NB4 (cell line): ENCODE results near the gene BMPR1B.

Source experiments
- MYC ChIP-seq: IDR thresholded peaks from 2 replicates; pipeline ENCODE4 v1.6.1; 2011; ENCODE audit warnings: low read depth, low read length
- POLR2A ChIP-seq: IDR thresholded peaks from 2 replicates; pipeline ENCODE4 v1.6.1; 2011; ENCODE audit warnings: mild to moderate bottlenecking; ENCODE audit not compliant: insufficient read length; ENCODE audit errors: extremely low read depth
- TF ChIP-seq, protein P1 (sequence below): IDR thresholded peaks from one replicate; pipeline ENCODE4 v1.5.1; 2012; ENCODE audit warnings: low read depth, low read length
- TF ChIP-seq, protein P2 (sequence below): IDR thresholded peaks from 2 replicates; pipeline ENCODE4 v1.6.1; 2011; ENCODE audit warnings: low read depth, low read length

- TF ChIP-seq, protein P1, sequence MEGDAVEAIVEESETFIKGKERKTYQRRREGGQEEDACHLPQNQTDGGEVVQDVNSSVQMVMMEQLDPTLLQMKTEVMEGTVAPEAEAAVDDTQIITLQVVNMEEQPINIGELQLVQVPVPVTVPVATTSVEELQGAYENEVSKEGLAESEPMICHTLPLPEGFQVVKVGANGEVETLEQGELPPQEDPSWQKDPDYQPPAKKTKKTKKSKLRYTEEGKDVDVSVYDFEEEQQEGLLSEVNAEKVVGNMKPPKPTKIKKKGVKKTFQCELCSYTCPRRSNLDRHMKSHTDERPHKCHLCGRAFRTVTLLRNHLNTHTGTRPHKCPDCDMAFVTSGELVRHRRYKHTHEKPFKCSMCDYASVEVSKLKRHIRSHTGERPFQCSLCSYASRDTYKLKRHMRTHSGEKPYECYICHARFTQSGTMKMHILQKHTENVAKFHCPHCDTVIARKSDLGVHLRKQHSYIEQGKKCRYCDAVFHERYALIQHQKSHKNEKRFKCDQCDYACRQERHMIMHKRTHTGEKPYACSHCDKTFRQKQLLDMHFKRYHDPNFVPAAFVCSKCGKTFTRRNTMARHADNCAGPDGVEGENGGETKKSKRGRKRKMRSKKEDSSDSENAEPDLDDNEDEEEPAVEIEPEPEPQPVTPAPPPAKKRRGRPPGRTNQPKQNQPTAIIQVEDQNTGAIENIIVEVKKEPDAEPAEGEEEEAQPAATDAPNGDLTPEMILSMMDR = no peak
- TF ChIP-seq POLR2A (no peak), MYC (no peak)
- TF ChIP-seq, protein P2, sequence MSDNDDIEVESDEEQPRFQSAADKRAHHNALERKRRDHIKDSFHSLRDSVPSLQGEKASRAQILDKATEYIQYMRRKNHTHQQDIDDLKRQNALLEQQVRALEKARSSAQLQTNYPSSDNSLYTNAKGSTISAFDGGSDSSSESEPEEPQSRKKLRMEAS = no peak
Measured at GRCh38 chr4:95068401-95068800, 310.6 kb downstream of the BMPR1B start.
